Measurements from ENCODE around the gene ZBTB17. TPM values are rescaled to one million over a fixed set of nuclear protein-coding genes. Genes with fewer than 3 reads are reported as not detected.

ZBTB17 gene
- total RNA-seq, 1 experiment from 2014 or later = 44.2 TPM

GRCh38 chr1:15935056-15935950 lies 40.6 kb downstream of the ZBTB17 start:
- 0 out of 2 replicates have a peak, but pooled peaks cover 10% of the 10 kb centered on the region for H4K20me1 ChIP-seq (ENCODE audit: low read length)
- H3K27ac ChIP-seq (ENCODE audit: low read length) = no peak overlapping the region
- H3K36me3 ChIP-seq (ENCODE audit: low read depth, low read length) = peaks cover 31% of the 10 kb centered on the region; the same call in 1 of the 2 replicates
- H3K9me3 ChIP-seq (ENCODE audit: low read length) = no peaks in the 10 kb centered on the region
- H3K4me3 ChIP-seq (ENCODE audit: low read length) = no peak overlapping the region
- ATAC-seq (no peak), DNase-seq (no peak)
- POLR2A ChIA-PET (ENCODE audit: unreplicated experiment) = interaction anchor here (0.7 kb wide), 1 partner anchor 147 kb away, joined by 3 read pairs; no protein-coding TSS in a partner anchor
- no peaks in the 10 kb centered on the region for H3K9me2 ChIP-seq (replicated peaks; ENCODE audit: low read length)
- no peak overlapping the region for H3K4me2 ChIP-seq (ENCODE audit: low read length)
- TF ChIP-seq EZH2 (IDR thresholded peaks at IDR 0.05; ENCODE audit: low read length, unreplicated experiment) = no peak
- TF ChIP-seq EZH2phosphoT487 (IDR thresholded peaks at IDR 0.05; ENCODE audit: borderline replicate concordance, low read length) = no peak
- TF ChIP-seq, protein P1, sequence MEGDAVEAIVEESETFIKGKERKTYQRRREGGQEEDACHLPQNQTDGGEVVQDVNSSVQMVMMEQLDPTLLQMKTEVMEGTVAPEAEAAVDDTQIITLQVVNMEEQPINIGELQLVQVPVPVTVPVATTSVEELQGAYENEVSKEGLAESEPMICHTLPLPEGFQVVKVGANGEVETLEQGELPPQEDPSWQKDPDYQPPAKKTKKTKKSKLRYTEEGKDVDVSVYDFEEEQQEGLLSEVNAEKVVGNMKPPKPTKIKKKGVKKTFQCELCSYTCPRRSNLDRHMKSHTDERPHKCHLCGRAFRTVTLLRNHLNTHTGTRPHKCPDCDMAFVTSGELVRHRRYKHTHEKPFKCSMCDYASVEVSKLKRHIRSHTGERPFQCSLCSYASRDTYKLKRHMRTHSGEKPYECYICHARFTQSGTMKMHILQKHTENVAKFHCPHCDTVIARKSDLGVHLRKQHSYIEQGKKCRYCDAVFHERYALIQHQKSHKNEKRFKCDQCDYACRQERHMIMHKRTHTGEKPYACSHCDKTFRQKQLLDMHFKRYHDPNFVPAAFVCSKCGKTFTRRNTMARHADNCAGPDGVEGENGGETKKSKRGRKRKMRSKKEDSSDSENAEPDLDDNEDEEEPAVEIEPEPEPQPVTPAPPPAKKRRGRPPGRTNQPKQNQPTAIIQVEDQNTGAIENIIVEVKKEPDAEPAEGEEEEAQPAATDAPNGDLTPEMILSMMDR (conservative IDR thresholded peaks at IDR 0.05; ENCODE audit: low read depth, low read length) = no peak
- no peak overlapping the region for H3K9ac ChIP-seq (ENCODE audit: low read length)
- intact Hi-C loops (cut with micrococcal nuclease) = no loop called here
- CTCF ChIA-PET = no interaction called here
- no peaks in the 10 kb centered on the region for H3F3A ChIP-seq (ENCODE audit: low read length, unreplicated experiment)
- H3K4me1 ChIP-seq (ENCODE audit: insufficient read depth, low read length) = 0 out of 2 replicates have a peak, but pooled peaks cover 12% of the 10 kb centered on the region
- no peaks in the 10 kb centered on the region for H3K27me3 ChIP-seq (ENCODE audit: low read length)
- no TSS peak for BruUV-seq (replicated peaks)
- no peak overlapping the region for H2AFZ ChIP-seq (ENCODE audit: low read length)
- no peaks in the 10 kb centered on the region for H3K79me2 ChIP-seq (ENCODE audit: low read length)

- Histone ChIP-seq H3K4me2 (ENCODE audit: low read length) (no peak overlapping the region), H3K4me3 (ENCODE audit: low read length) (no peak overlapping the region), H3K79me2 (ENCODE audit: low read length) (0 out of 2 replicates have a peak, but pooled peaks cover 4% of the 10 kb centered on the region), H3K36me3 (ENCODE audit: low read depth, low read length) (peaks cover 33% of the 10 kb centered on the region), H2AFZ (ENCODE audit: low read length) (no peak overlapping the region), H3K9me2 (replicated peaks; ENCODE audit: low read length) (no peaks in the 10 kb centered on the region), H4K20me1 (ENCODE audit: low read length) (0 out of 2 replicates have a peak, but pooled peaks cover 10% of the 10 kb centered on the region), H3K27me3 (ENCODE audit: low read length) (no peaks in the 10 kb centered on the region), H3K4me1 (ENCODE audit: insufficient read depth, low read length) (0 out of 2 replicates have a peak, but pooled peaks cover 8% of the 10 kb centered on the region), H3K27ac (ENCODE audit: low read length) (no peak overlapping the region), H3K9ac (ENCODE audit: low read length) (no peak overlapping the region), H3K9me3 (ENCODE audit: low read length) (no peaks in the 10 kb centered on the region), H3F3A (ENCODE audit: low read length, unreplicated experiment) (no peaks in the 10 kb centered on the region)
- ChIA-PET CTCF (no interaction called here), POLR2A (ENCODE audit: unreplicated experiment) (no interaction called here)
- no TSS peak for BruUV-seq (replicated peaks)
- TF ChIP-seq, protein P1 (conservative IDR thresholded peaks at IDR 0.05; ENCODE audit: low read depth, low read length) = no peak
- no peak for TF ChIP-seq EZH2 (IDR thresholded peaks at IDR 0.05; ENCODE audit: low read length, unreplicated experiment)
- no peak for TF ChIP-seq EZH2phosphoT487 (IDR thresholded peaks at IDR 0.05; ENCODE audit: borderline replicate concordance, low read length)
- DNase-seq (no peak), ATAC-seq (no peak)
- intact Hi-C loops (cut with micrococcal nuclease) = no loop called here
Measured at GRCh38 chr1:15934211-15935055, 41.5 kb downstream of the ZBTB17 start.

All from PC-3 (cell line).